Measurements from ENCODE around the gene ZSCAN4. TPM values are rescaled to one million over a fixed set of nuclear protein-coding genes. Genes with fewer than 3 reads are reported as not detected.

Gene ZSCAN4, protein sequence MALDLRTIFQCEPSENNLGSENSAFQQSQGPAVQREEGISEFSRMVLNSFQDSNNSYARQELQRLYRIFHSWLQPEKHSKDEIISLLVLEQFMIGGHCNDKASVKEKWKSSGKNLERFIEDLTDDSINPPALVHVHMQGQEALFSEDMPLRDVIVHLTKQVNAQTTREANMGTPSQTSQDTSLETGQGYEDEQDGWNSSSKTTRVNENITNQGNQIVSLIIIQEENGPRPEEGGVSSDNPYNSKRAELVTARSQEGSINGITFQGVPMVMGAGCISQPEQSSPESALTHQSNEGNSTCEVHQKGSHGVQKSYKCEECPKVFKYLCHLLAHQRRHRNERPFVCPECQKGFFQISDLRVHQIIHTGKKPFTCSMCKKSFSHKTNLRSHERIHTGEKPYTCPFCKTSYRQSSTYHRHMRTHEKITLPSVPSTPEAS
- total RNA-seq = not detected

DNA sequence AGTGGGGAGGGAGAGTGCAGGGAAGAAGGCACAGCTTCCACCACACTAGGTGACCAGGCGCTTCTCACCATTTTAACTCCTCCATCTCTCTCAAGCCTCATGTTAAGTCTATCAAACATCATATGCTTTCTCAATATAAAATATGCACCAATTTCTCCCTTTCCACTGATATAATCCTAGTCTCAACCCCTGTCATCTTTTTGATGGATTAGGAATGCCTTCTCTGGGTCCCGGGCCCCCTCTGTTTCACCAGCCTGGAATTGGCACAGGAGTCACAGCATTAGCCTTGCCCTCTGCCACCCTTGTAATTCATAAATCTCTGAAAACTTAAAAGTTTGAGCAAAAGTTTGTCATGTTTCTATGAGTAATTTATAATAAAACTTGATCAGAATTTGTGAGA is at the start of gene ZSCAN4:
TSS of gene ZSCAN4 (plus strand) at position 301 of the 400 bp plus-strand sequence. CDS start 7,211 bp downstream, outside the sequence.
- Histone ChIP-seq H3K4me1 (peaks cover 2 to 13% (median 9%) of the 10 kb centered on the region in 4 donors), H3K27ac (no peak within 1 kb of the TSS), H3K9me3 (no peaks in the 10 kb centered on the region), H3K4me3 (no peak within 1 kb of the TSS), H3K36me3 (no peaks in the 10 kb centered on the region), H3K27me3 (peaks cover 16% of the 10 kb centered on the region)
- intact Hi-C loops (cut with DNase I; ENCODE audit: low total_unique reads) (no loop called here), in situ Hi-C loops (cut with MboI; ENCODE audit: low pct_ligation_motif_present in 1 of 4, low pct_unique_long_range_greater_than_20kb in 1 of 4, low sequenced_read_pairs in 3 of 4) (no loop called here)
- TF ChIP-seq POLR2A (IDR thresholded peaks at IDR 0.05) (no peak), POLR2AphosphoS5 (IDR thresholded peaks at IDR 0.05) (no peak), EP300 (IDR thresholded peaks at IDR 0.05; ENCODE audit: low read depth) (no peak)
- TF ChIP-seq, protein P1, sequence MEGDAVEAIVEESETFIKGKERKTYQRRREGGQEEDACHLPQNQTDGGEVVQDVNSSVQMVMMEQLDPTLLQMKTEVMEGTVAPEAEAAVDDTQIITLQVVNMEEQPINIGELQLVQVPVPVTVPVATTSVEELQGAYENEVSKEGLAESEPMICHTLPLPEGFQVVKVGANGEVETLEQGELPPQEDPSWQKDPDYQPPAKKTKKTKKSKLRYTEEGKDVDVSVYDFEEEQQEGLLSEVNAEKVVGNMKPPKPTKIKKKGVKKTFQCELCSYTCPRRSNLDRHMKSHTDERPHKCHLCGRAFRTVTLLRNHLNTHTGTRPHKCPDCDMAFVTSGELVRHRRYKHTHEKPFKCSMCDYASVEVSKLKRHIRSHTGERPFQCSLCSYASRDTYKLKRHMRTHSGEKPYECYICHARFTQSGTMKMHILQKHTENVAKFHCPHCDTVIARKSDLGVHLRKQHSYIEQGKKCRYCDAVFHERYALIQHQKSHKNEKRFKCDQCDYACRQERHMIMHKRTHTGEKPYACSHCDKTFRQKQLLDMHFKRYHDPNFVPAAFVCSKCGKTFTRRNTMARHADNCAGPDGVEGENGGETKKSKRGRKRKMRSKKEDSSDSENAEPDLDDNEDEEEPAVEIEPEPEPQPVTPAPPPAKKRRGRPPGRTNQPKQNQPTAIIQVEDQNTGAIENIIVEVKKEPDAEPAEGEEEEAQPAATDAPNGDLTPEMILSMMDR (IDR thresholded peaks at IDR 0.05) = no peak
- 90 to 93% methylated on average over 1 to 2 of the region's 2 CpGs for WGBS, 2 donors (ENCODE audit: low coverage in 1 of 2)
- no peak for DNase-seq

DNA sequence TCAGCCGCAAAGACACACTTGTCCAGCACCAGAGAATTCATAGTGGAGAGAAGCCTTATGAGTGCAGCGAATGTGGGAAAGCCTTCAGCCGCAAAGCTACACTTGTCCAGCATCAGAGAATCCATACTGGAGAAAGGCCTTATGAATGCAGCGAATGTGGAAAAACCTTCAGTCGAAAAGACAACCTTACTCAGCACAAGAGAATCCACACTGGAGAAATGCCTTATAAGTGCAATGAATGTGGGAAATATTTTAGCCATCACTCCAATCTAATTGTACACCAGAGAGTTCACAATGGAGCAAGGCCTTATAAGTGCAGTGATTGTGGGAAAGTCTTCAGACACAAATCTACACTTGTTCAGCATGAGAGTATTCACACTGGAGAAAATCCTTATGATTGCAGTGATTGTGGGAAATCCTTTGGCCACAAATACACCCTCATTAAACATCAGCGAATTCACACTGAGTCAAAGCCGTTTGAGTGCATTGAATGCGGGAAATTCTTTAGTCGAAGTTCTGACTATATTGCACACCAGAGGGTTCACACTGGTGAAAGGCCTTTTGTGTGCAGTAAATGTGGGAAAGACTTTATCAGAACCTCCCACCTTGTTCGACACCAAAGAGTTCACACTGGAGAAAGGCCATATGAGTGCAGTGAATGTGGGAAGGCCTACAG is 47.9 kb upstream of the ZSCAN4 start:
- H3K27me3 ChIP-seq = no peaks in the 10 kb centered on the region
- H3K4me1 ChIP-seq = no peaks in the 10 kb centered on the region
- H3K36me3 ChIP-seq = peaks cover 13 to 82% (median 48%) of the 10 kb centered on the region in 4 donors
- no peak for TF ChIP-seq POLR2AphosphoS5 (IDR thresholded peaks at IDR 0.05)
- no peak for TF ChIP-seq EP300 (IDR thresholded peaks at IDR 0.05; ENCODE audit: low read depth)
- TF ChIP-seq, protein P1 (IDR thresholded peaks at IDR 0.05) = no peak
- TF ChIP-seq POLR2A (IDR thresholded peaks at IDR 0.05) = no peak
- no peak overlapping the region for H3K27ac ChIP-seq
- H3K9me3 ChIP-seq = peaks cover 98 to 99% of the 10 kb centered on the region in 2 donors
- 97% methylated on average over 5 to 10 of the region's 10 CpGs for WGBS, 2 donors (ENCODE audit: low coverage in 1 of 2)
- intact Hi-C loops (cut with DNase I; ENCODE audit: low total_unique reads) = no loop called here
- no peak for DNase-seq
- H3K4me3 ChIP-seq = no peak overlapping the region
- in situ Hi-C loops (cut with MboI; ENCODE audit: low pct_ligation_motif_present in 1 of 4, low pct_unique_long_range_greater_than_20kb in 1 of 4, low sequenced_read_pairs in 3 of 4) = no loop called here

DNA sequence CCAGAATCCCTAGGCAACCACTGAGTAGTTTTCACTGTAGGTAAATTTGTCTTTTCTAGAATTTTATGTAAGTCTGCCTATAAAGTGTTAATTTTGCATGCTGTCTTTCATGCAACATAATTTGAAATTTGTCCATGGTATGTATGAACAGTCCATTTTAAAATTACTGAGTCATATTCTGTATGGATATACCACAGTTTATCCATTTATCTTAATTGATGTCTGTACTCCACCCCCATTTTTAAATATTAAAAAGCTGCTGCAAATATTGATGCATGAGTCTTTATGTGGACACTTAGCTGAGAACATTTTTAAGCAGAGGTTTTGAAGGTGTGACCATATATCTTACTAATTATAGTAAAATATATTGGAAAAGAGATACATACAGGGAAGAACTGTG is 45.6 kb upstream of the ZSCAN4 start:
- intact Hi-C loops (cut with DNase I; ENCODE audit: low total_unique reads) (no loop called here), in situ Hi-C loops (cut with MboI; ENCODE audit: low pct_ligation_motif_present in 1 of 4, low pct_unique_long_range_greater_than_20kb in 1 of 4, low sequenced_read_pairs in 3 of 4) (no loop called here)
- Histone ChIP-seq H3K36me3 (peaks cover 13 to 62% (median 36%) of the 10 kb centered on the region in 4 donors), H3K4me3 (no peak overlapping the region), H3K27me3 (no peaks in the 10 kb centered on the region), H3K4me1 (no peaks in the 10 kb centered on the region), H3K9me3 (peaks cover 86 to 93% of the 10 kb centered on the region in 2 donors), H3K27ac (no peak overlapping the region)
- TF ChIP-seq, protein P1 (IDR thresholded peaks at IDR 0.05) = no peak
- TF ChIP-seq EP300 (IDR thresholded peaks at IDR 0.05; ENCODE audit: low read depth) = no peak
- TF ChIP-seq POLR2AphosphoS5 (IDR thresholded peaks at IDR 0.05) = no peak
- no peak for TF ChIP-seq POLR2A (IDR thresholded peaks at IDR 0.05)
- DNase-seq = no peak
